Epithelial cell of esophagus (primary cell): Measurements from ENCODE around the gene TRAM2.
A peak's percentile ranks its signal among the peaks of the same experiment; 100 is the strongest.

ENCODE experiments used
- DNase-seq: peaks from one replicate; pipeline ENCODE4 v3.0.0; 2010; ENCODE audit warnings: low read depth
- H3K4me3 ChIP-seq: 2 replicates; pipeline ENCODE4 v1.5.1; 2011; ENCODE audit warnings: mild to moderate bottlenecking, low read length, control low read depth
- TF ChIP-seq, protein P1 (sequence below): IDR thresholded peaks from 2 replicates; pipeline ENCODE4 v1.5.1; 2011; ENCODE audit warnings: low read depth, mild to moderate bottlenecking, low read length, control low read depth, inconsistent platforms; ENCODE audit not compliant: insufficient read depth; ENCODE audit errors: missing control alignments

Gene TRAM2

GRCh38 chr6:52538252-52538900 is 38.5 kb downstream of the TRAM2 start:
- DNase-seq = no peak
- TF ChIP-seq, protein P1, sequence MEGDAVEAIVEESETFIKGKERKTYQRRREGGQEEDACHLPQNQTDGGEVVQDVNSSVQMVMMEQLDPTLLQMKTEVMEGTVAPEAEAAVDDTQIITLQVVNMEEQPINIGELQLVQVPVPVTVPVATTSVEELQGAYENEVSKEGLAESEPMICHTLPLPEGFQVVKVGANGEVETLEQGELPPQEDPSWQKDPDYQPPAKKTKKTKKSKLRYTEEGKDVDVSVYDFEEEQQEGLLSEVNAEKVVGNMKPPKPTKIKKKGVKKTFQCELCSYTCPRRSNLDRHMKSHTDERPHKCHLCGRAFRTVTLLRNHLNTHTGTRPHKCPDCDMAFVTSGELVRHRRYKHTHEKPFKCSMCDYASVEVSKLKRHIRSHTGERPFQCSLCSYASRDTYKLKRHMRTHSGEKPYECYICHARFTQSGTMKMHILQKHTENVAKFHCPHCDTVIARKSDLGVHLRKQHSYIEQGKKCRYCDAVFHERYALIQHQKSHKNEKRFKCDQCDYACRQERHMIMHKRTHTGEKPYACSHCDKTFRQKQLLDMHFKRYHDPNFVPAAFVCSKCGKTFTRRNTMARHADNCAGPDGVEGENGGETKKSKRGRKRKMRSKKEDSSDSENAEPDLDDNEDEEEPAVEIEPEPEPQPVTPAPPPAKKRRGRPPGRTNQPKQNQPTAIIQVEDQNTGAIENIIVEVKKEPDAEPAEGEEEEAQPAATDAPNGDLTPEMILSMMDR = no peak
- no peak overlapping the region for H3K4me3 ChIP-seq

DNA sequence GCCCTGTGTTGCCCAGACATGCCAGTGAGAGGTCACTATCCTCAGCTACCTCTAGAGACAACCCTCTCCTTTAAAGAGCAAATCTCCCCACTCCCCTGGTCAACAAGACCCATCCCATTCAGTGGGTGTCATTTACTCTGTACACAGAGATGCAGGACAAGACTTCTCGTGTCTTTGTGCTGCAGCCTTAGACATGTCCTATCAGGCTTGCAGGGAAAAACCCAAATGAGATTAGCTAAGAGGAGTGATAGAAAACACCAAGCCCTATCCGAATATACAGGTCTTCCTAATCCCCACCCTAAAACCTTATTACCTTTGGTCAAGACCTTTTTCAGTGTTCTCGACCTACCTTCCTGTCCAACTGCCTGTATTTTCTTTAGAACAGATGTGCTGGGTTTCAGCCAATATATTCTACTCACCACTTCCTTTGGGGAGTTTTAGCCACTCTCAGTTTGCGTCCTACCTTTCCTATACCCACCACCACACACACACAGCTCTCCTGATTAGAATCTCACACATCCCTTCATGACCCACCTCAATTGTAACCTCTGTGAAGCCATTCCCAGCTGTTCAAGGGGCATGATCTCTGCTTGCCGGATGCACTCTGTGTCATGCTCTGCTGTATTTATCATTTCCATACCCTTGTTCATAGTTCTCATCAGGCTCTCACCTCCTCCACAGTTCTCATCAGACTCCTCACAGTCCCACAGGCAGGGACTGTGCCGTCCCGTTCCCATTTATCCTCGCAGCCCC is 39.7 kb downstream of the TRAM2 start:
- TF ChIP-seq, protein P1 = no peak
- peak; percentile 64 for DNase-seq
- no peak overlapping the region for H3K4me3 ChIP-seq

DNA sequence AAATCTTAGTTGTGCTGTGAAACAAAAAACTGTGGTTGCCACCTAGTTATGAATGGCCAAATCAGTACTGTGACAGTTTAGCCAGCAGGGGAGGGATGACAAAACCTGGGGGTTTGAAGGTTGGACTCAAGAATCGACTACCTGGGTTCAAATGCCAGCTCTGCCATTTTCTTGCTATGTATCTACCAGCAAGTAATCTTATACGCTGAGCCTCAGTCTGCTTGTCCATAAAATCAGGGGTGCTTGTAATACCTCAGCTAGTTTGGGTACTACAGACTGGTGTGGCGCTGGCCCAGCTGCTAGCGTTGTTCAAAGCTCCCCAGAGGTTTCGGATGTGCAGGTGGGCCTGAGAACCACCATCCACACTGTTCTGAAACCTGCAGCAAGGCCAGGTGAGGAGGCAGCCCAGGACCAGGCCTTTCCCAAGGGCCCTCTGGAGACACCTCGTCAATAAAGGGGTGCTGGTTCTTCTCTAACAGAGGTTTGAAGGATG is 40.4 kb downstream of the TRAM2 start:
- no peak for DNase-seq
- TF ChIP-seq, protein P1 = no peak
- H3K4me3 ChIP-seq = no peak overlapping the region

- no peak overlapping the region for H3K4me3 ChIP-seq
- TF ChIP-seq, protein P1 = no peak
- no peak for DNase-seq
Observed at GRCh38 chr6:52535711-52536423, 41.0 kb downstream of the TRAM2 start.

DNA sequence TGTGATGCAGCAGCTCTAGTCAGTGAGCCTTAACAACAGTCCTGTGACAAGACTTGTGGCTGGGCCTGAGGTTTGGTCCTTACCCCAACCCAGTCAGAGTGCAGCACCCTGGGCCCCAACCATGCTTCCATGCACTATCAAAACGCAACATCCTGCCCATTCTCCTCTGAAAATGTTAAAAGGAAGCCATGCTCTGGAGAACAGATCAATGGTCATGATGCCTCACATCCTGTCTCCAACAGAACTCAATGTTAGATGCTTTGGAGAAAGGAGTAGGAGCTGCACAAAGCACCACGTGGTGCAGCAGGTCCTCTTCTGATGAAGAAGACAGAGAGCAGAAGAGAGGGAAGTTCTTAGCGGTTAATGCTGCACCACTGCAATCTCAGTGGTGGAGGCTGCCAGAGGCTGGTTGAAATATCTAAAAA is 41.9 kb downstream of the TRAM2 start:
- H3K4me3 ChIP-seq = no peak overlapping the region
- DNase-seq = no peak
- TF ChIP-seq, protein P1 = no peak

GRCh38 chr6:52534363-52534762 is 42.5 kb downstream of the TRAM2 start:
- TF ChIP-seq, protein P1 = no peak
- no peak overlapping the region for H3K4me3 ChIP-seq
- no peak for DNase-seq
